Cardiac muscle cell (in vitro differentiated cells and primary cell): Measurements from ENCODE around the gene B3GALT5. TPM values are rescaled to one million over a fixed set of nuclear protein-coding genes. Genes with fewer than 3 reads are reported as not detected.

Experiments used
- DNase-seq, 2 donors: peaks; one replicate each; pipeline versions ENCODE4 v3.0.0 to v3.0.0-alpha.2; 2010 to 2017; ENCODE audit warnings: low read depth in 1 of 2, low spot score in 1 of 2
- H3K27ac ChIP-seq: fragments of 200-600 bp; sonication (generic); 2 replicates; pipeline ENCODE4 v1.5.1; 2016
- H3K27me3 ChIP-seq: fragments of 200-600 bp; sonication (generic); 2 replicates; pipeline ENCODE4 v1.6.0; 2016; ENCODE audit warnings: control low read depth
- H3K36me3 ChIP-seq: fragments of 200-600 bp; sonication (generic); 2 replicates; pipeline ENCODE4 v1.5.1; 2016; ENCODE audit warnings: control low read depth
- H3K4me1 ChIP-seq: fragments of 200-600 bp; sonication (generic); 2 replicates; pipeline ENCODE4 v1.8.1; 2017; ENCODE audit warnings: low read depth, mild to moderate bottlenecking, mixed run types
- H3K4me3 ChIP-seq: fragments of 200-600 bp; sonication (generic); 2 replicates; pipeline ENCODE4 v1.5.1; 2016; ENCODE audit warnings: mild to moderate bottlenecking
- H3K9me3 ChIP-seq: fragments of 200-600 bp; sonication (generic); 2 replicates; pipeline ENCODE4 v1.5.1; 2017; ENCODE audit warnings: low read depth, mild to moderate bottlenecking, control low read depth
- CTCF ChIP-seq: IDR thresholded peaks from 2 replicates; pipeline ENCODE4 v1.5.1; 2012; ENCODE audit warnings: low read depth, mild to moderate bottlenecking, low read length
- polyA plus RNA-seq: library from polyadenylated mRNA; unstranded; fragments of >200 nt; fragmentation: Nextera tagmentation; extraction: Ambion mirVana; gene quantifications from 2 replicates; pipeline ENCODE4 v1.2.1, GENCODE V29; 2016
- total RNA-seq: library from RNA; depleted of rRNA; stranded (reverse); fragments of >200 nt; gene quantifications from 2 replicates; pipeline ENCODE4 v1.2.3, GENCODE V29; 2016

B3GALT5 gene
- total and polyA plus RNA-seq, 2 experiments from 2014 or later = 1.1 to 1.4 TPM

- no peak for TF ChIP-seq CTCF
- Histone ChIP-seq H3K36me3 (no peaks in the 10 kb centered on the region), H3K4me3 (no peak overlapping the region), H3K27ac (no peak overlapping the region), H3K27me3 (no peaks in the 10 kb centered on the region), H3K4me1 (peaks cover 3% of the 10 kb centered on the region), H3K9me3 (no peaks in the 10 kb centered on the region)
- no peak for DNase-seq
Observed at GRCh38 chr21:39659070-39659815, 46.5 kb downstream of the B3GALT5 start.

GRCh38 chr21:39660191-39660980 is 47.6 kb downstream of the B3GALT5 start:
- Histone ChIP-seq H3K27ac (no peak overlapping the region), H3K36me3 (no peaks in the 10 kb centered on the region), H3K9me3 (no peaks in the 10 kb centered on the region), H3K4me1 (peaks cover 3% of the 10 kb centered on the region), H3K4me3 (no peak overlapping the region), H3K27me3 (no peaks in the 10 kb centered on the region)
- TF ChIP-seq CTCF = no peak
- peak in 1 of 2 donors; percentile 49 for DNase-seq

- H3K36me3 ChIP-seq = no peaks in the 10 kb centered on the region
- H3K4me3 ChIP-seq = no peak overlapping the region
- no peaks in the 10 kb centered on the region for H3K9me3 ChIP-seq
- H3K27ac ChIP-seq = no peak overlapping the region
- peaks cover 3% of the 10 kb centered on the region for H3K4me1 ChIP-seq
- H3K27me3 ChIP-seq = no peaks in the 10 kb centered on the region
- no peak for DNase-seq
- TF ChIP-seq CTCF = no peak
Observed at GRCh38 chr21:39661121-39661520, 48.4 kb downstream of the B3GALT5 start.

- DNase-seq = no peak
- Histone ChIP-seq H3K4me1 (peaks cover 3% of the 10 kb centered on the region), H3K4me3 (no peak overlapping the region), H3K36me3 (no peaks in the 10 kb centered on the region), H3K27ac (no peak overlapping the region), H3K27me3 (no peaks in the 10 kb centered on the region), H3K9me3 (no peaks in the 10 kb centered on the region)
- TF ChIP-seq CTCF = no peak
Observed at GRCh38 chr21:39661740-39662139, 49.0 kb downstream of the B3GALT5 start.

- H3K4me3 ChIP-seq = no peak overlapping the region
- peaks cover 3% of the 10 kb centered on the region for H3K4me1 ChIP-seq
- TF ChIP-seq CTCF = no peak
- H3K36me3 ChIP-seq = no peaks in the 10 kb centered on the region
- H3K9me3 ChIP-seq = no peaks in the 10 kb centered on the region
- H3K27ac ChIP-seq = no peak overlapping the region
- no peak for DNase-seq
- no peaks in the 10 kb centered on the region for H3K27me3 ChIP-seq
Observed at GRCh38 chr21:39662411-39662953, 49.7 kb downstream of the B3GALT5 start.
